ENCODE results near the gene LRRC8E. TPM values are rescaled to one million over a fixed set of nuclear protein-coding genes. Genes with fewer than 3 reads are reported as not detected.

The LRRC8E gene
- total RNA-seq, 1 experiment from 2014 or later: 3.0 TPM

- TF ChIP-seq TCF7 (CRISPR knock-in tag; IDR thresholded peaks at IDR 0.05; ENCODE audit: low read depth) (no peak), ZNF121 (CRISPR knock-in tag; IDR thresholded peaks at IDR 0.05) (no peak), ZNF512 (CRISPR knock-in tag; IDR thresholded peaks at IDR 0.05; ENCODE audit: borderline replicate concordance) (no peak), NR2C2 (CRISPR knock-in tag; IDR thresholded peaks at IDR 0.05) (no peak), CREM (CRISPR knock-in tag; IDR thresholded peaks at IDR 0.05) (no peak), JAZF1 (CRISPR knock-in tag; IDR thresholded peaks at IDR 0.05) (no peak), CREB1 (CRISPR knock-in tag; IDR thresholded peaks at IDR 0.05) (no peak), ETV6 (CRISPR knock-in tag; IDR thresholded peaks at IDR 0.05) (no peak)
These were observed 32.2 kb upstream of the LRRC8E start (continued) for GRCh38 chr19:7856109-7856591.

GRCh38 chr19:7856679-7857663 is 31.3 kb upstream of the LRRC8E start:
- peaks cover 64% of the 10 kb centered on the region for H3K27me3 Mint-ChIP-seq (ENCODE audit: low read depth)
- no peaks in the 10 kb centered on the region for H3K9me3 Mint-ChIP-seq
- H3K4me1 Mint-ChIP-seq: peaks cover 17% of the 10 kb centered on the region
- POLR2A ChIA-PET: interaction anchor here (0.6 to 2.6 kb wide), 4 partner anchors 12 to 138 kb away, joined by 4 to 19 read pairs (median 8); no protein-coding TSS in a partner anchor
- H3K36me3 Mint-ChIP-seq: no peaks in the 10 kb centered on the region
- no peak overlapping the region for H3K4me3 Mint-ChIP-seq
- no peak overlapping the region for H3K27ac Mint-ChIP-seq
- ATAC-seq (no peak), DNase-seq (ENCODE audit: low spot score) (no peak)
- CTCF ChIA-PET: interaction anchor here (0.6 to 3.1 kb wide), 20 partner anchors 12 to 663 kb away, joined by 3 to 65 read pairs (median 7); partner anchors contain the start of genes LRRC8E, MAP2K7, SNAPC2 and TIMM44
- TF ChIP-seq ELF4 (CRISPR knock-in tag; IDR thresholded peaks at IDR 0.05; ENCODE audit: low read depth) (no peak), MAX (CRISPR knock-in tag; IDR thresholded peaks at IDR 0.05) (no peak), ATF3 (CRISPR knock-in tag; conservative IDR thresholded peaks at IDR 0.05) (no peak), MYBL2 (CRISPR knock-in tag; IDR thresholded peaks at IDR 0.05) (no peak), ZNF532 (CRISPR knock-in tag; IDR thresholded peaks at IDR 0.05; ENCODE audit: borderline replicate concordance) (no peak), NFATC4 (CRISPR knock-in tag; IDR thresholded peaks at IDR 0.05) (no peak), HMGA2 (CRISPR knock-in tag; IDR thresholded peaks at IDR 0.05) (no peak), ZNF317 (CRISPR knock-in tag; IDR thresholded peaks at IDR 0.05; ENCODE audit: borderline replicate concordance, low read depth) (no peak), HMGXB4 (CRISPR knock-in tag; IDR thresholded peaks at IDR 0.05) (no peak), ATF6 (CRISPR knock-in tag; IDR thresholded peaks at IDR 0.05) (no peak), ZMAT4 (CRISPR knock-in tag; IDR thresholded peaks at IDR 0.05) (no peak), CREB1 (CRISPR knock-in tag; IDR thresholded peaks at IDR 0.05) (no peak), PREB (CRISPR knock-in tag; IDR thresholded peaks at IDR 0.05; ENCODE audit: borderline replicate concordance) (no peak), ZNF138 (CRISPR knock-in tag; conservative IDR thresholded peaks at IDR 0.05) (no peak), GRHL2 (CRISPR knock-in tag; IDR thresholded peaks at IDR 0.05; ENCODE audit: insufficient replicate concordance, severe bottlenecking) (no peak)

Measured in WTC11 (cell line).